Measurements from ENCODE around the gene GNG14. TPM values are rescaled to one million over a fixed set of nuclear protein-coding genes. Genes with fewer than 3 reads are reported as not detected.
A peak's percentile ranks its signal among the peaks of the same experiment; 100 is the strongest.

Gene GNG14
- total RNA-seq, 1 experiment from 2014 or later, result not detected

DNA sequence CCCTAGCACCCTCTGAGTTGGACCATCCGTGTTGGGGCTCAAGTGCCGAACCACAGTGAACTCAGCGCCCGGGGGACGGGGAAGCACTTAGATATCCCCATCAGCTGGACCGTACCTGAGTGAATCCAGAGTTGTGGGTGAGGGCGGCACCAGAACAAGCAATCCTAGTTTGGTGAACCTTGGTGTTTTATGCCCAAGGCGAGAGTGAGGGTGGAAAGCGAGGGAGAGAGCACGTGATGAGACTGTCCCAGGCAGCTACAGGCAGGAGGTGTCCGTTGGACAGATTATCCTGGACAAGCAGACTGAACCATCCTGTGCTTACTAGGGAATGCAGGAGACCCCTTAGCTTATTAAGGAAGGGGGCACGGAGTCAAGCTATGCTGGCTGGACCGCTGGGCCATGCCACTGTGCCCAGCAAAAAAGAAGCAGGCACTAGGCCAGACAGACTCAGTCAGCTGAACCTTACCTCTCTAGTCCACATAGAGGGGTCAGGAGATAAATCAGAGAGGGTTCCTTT, 50.1 kb downstream of the GNG14 start:
- no peak overlapping the region for H4K91ac ChIP-seq (ENCODE audit: insufficient read length, low read depth, low read length)
- no peak overlapping the region for H3K27ac ChIP-seq (ENCODE audit: insufficient read length, low read depth, low read length)

More for the DNA sequence above, 50.1 kb downstream of the GNG14 start:
- no peak overlapping the region for H2AFZ ChIP-seq (ENCODE audit: low read length)
- peak overlapping the region; percentile 95 for H3K9ac ChIP-seq (ENCODE audit: extremely low read depth, insufficient read length, low read length)
- H2AK5ac ChIP-seq (ENCODE audit: insufficient read length, low read length), result no peak overlapping the region
- H3K27me3 ChIP-seq (ENCODE audit: insufficient read depth, low read length), result no peaks in the 10 kb centered on the region
- Mint-ChIP-seq H3K36me3 (ENCODE audit: insufficient read depth in 1 of 3, low read depth in 3 of 3) (peaks cover 26 to 35% (median 27%) of the 10 kb centered on the region in 3 experiments), H3K27ac (peak overlapping the region; percentile 72 to 100 (median 100); a peak in 6 of 7 replicates), H3K27me3 (ENCODE audit: low read depth) (peaks cover 3% of the 10 kb centered on the region; the same call in 1 of the 2 replicates), H3K9me3 (no peaks in the 10 kb centered on the region; a peak in 1 of 5 replicates), H3K4me1 (peaks cover 18 to 25% of the 10 kb centered on the region in 2 experiments), H3K4me3 (peak overlapping the region; percentile 100)
- DNase-seq, result no peak
- peak overlapping the region; percentile 69 for H4K5ac ChIP-seq (ENCODE audit: insufficient read length, low read depth, low read length)
- no peak overlapping the region for H3K56ac ChIP-seq (ENCODE audit: insufficient read length, low read depth, low read length)
- H3K4ac ChIP-seq (ENCODE audit: low read depth, low read length), result no peak overlapping the region
- no CpG with 5 or more reads among the region's 13 CpGs for WGBS (ENCODE audit: extremely low coverage, insufficient read length, low lambda C conversion rate)
- peaks cover 12% of the 10 kb centered on the region for H3K23me2 ChIP-seq (ENCODE audit: insufficient read length, low read depth, low read length, poor library complexity, severe bottlenecking)
- no peaks in the 10 kb centered on the region for H3K9me3 ChIP-seq (ENCODE audit: control insufficient read depth, low read depth, low read length)
- no peak overlapping the region for H3T11ph ChIP-seq (ENCODE audit: low read length)
- H2BK12ac ChIP-seq (ENCODE audit: insufficient read length, low read depth, low read length), result no peak overlapping the region
- no peaks in the 10 kb centered on the region for H3K4me1 ChIP-seq (ENCODE audit: insufficient read depth, low read length)
- H2BK5ac ChIP-seq (ENCODE audit: insufficient read length, low read length), result no peak overlapping the region
- peaks cover 3% of the 10 kb centered on the region for H3K79me1 ChIP-seq (ENCODE audit: insufficient read depth, low read depth, low read length, poor library complexity, severe bottlenecking)
- H3K18ac ChIP-seq (ENCODE audit: insufficient read length, low read depth, low read length), result peak overlapping the region; percentile 92
- no peak overlapping the region for H2BK20ac ChIP-seq (ENCODE audit: low read depth, low read length, poor library complexity, severe bottlenecking)
- no peaks in the 10 kb centered on the region for H4K20me1 ChIP-seq (ENCODE audit: control insufficient read depth, insufficient read depth, insufficient read length)
- H3K79me2 ChIP-seq (ENCODE audit: insufficient read depth, low read length), result peaks cover 16% of the 10 kb centered on the region
- H4K8ac ChIP-seq (replicated peaks; ENCODE audit: insufficient read length, low read depth, low read length), result no peak overlapping the region
- H3K14ac ChIP-seq (ENCODE audit: insufficient read depth, low read length), result peak overlapping the region; percentile 90; the same call in 1 of the 2 replicates
- peak overlapping the region; percentile 94 for H3K4me2 ChIP-seq (ENCODE audit: insufficient read depth, insufficient read length, low read length)
- H2BK120ac ChIP-seq (ENCODE audit: low read depth, low read length, poor library complexity, severe bottlenecking), result no peak overlapping the region
- TF ChIP-seq CTCF (conservative IDR thresholded peaks at IDR 0.05), result no peak
- no peak overlapping the region for H2BK15ac ChIP-seq (ENCODE audit: low read depth, low read length)
- no peak overlapping the region for H3K23ac ChIP-seq (ENCODE audit: insufficient read length, low read depth, low read length)

Other genes starting within 250 kb of the GNG14 start
- 9.4 TPM in 2 replicates for gene ZNF443, start 247.0 kb upstream of the GNG14 start, total RNA-seq (2021)
- gene ZNF709, start 203.2 kb upstream of the GNG14 start, total RNA-seq (2021), result 2.1 and 3.8 TPM in 2 replicates
- 9.4 and 11.3 TPM in 2 replicates for gene ZNF564, start 136.5 kb upstream of the GNG14 start, total RNA-seq (2021)
- 9.7 and 10.1 TPM in 2 replicates for gene ZNF490, start 77.2 kb upstream of the GNG14 start, total RNA-seq (2021)
- gene ZNF791, start 77.1 kb upstream of the GNG14 start, total RNA-seq (2021), result 20.2 and 22.8 TPM in 2 replicates
- 89.2 and 93.5 TPM in 2 replicates for gene MAN2B1, start 21.3 kb upstream of the GNG14 start, total RNA-seq (2021)
- 19.2 and 21.0 TPM in 2 replicates for gene WDR83, start 21.2 kb upstream of the GNG14 start, total RNA-seq (2021)
- gene DHPS, start 6.1 kb upstream of the GNG14 start, total RNA-seq (2021), result 82.9 and 94.9 TPM in 2 replicates
- gene FBXW9, start 8.6 kb downstream of the GNG14 start, total RNA-seq (2021), result 10.8 and 11.7 TPM in 2 replicates
- 149 and 159 TPM in 2 replicates for gene TNPO2, start 35.9 kb downstream of the GNG14 start, total RNA-seq (2021)
- gene TRIR, start 46.7 kb downstream of the GNG14 start, total RNA-seq (2021), result 154 and 161 TPM in 2 replicates
- gene GET3, start 49.5 kb downstream of the GNG14 start, total RNA-seq (2021), result 81.3 and 81.6 TPM in 2 replicates
- 1.6 and 2.0 TPM in 2 replicates for gene BEST2, start 63.8 kb downstream of the GNG14 start, total RNA-seq (2021)
- gene HOOK2, start 87.6 kb downstream of the GNG14 start, total RNA-seq (2021), result 56.8 and 64.7 TPM in 2 replicates
- 15.9 and 18.0 TPM in 2 replicates for gene JUNB, start 103.5 kb downstream of the GNG14 start, total RNA-seq (2021)
- gene PRDX2, start 113.8 kb downstream of the GNG14 start, total RNA-seq (2021), result 468 and 485 TPM in 2 replicates
- 45.8 and 48.1 TPM in 2 replicates for gene THSD8, start 114.1 kb downstream of the GNG14 start, total RNA-seq (2021)
- 79.5 and 86.0 TPM in 2 replicates for gene RNASEH2A, start 118.6 kb downstream of the GNG14 start, total RNA-seq (2021)
- gene RTBDN, start 146.6 kb downstream of the GNG14 start, total RNA-seq (2021), result 5.6 and 6.4 TPM in 2 replicates
- gene MAST1, start 150.5 kb downstream of the GNG14 start, total RNA-seq (2021), result 11.8 and 15.1 TPM in 2 replicates
- gene DNASE2, start 193.5 kb downstream of the GNG14 start, total RNA-seq (2021), result 23.8 and 26.0 TPM in 2 replicates
- gene KLF1, start 199.2 kb downstream of the GNG14 start, total RNA-seq (2021), result 0.37 and 0.53 TPM in 2 replicates
- 53.2 and 54.4 TPM in 2 replicates for gene GCDH, start 203.2 kb downstream of the GNG14 start, total RNA-seq (2021)
- gene SYCE2, start 231.3 kb downstream of the GNG14 start, total RNA-seq (2021), result 1.4 and 1.9 TPM in 2 replicates
- 108 and 110 TPM in 2 replicates for gene FARSA, start 245.7 kb downstream of the GNG14 start, total RNA-seq (2021)